ENCODE measurements around the gene SPDYE9. TPM values are rescaled to one million over a fixed set of nuclear protein-coding genes. Genes with fewer than 3 reads are reported as not detected.

The SPDYE9 gene
- under 0.01 TPM in 1 of 2 replicates, not detected in the other for total RNA-seq

GRCh38 chr7:73085938-73086337, at the start of gene SPDYE9:
Gene SPDYE9, minus strand, starts transcription at chr7:73086038. Its CDS starts 1,800 bp downstream, at chr7:73084238.

DNA sequence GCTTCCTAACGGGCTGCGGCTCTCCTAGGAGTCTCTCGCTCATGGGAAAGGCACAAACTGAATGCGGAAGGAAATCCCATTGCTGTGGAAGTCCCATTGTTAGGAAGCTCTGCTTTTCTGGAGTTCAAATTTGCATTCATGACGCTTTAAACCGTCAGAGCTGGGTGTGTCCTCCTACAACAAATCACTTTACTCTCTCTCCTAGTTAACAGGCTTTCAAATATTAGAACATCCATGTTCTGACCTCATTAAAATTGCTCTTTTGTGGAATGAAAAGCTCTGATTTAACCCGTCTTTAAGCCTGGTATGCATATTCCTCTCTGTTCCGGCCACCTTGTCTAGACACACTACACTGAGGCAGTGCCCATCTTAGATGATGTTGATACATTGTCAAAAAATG, 28.0 kb downstream of the SPDYE9 start, which contains the start of gene SPDYE11:
Gene SPDYE11 (minus strand): TSS at position 101 of the 400 bp plus-strand sequence. CDS start 1,800 bp downstream, outside the sequence.

DNA sequence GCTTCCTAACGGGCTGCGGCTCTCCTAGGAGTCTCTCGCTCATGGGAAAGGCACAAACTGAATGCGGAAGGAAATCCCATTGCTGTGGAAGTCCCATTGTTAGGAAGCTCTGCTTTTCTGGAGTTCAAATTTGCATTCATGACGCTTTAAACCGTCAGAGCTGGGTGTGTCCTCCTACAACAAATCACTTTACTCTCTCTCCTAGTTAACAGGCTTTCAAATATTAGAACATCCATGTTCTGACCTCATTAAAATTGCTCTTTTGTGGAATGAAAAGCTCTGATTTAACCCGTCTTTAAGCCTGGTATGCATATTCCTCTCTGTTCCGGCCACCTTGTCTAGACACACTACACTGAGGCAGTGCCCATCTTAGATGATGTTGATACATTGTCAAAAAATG, 56.2 kb downstream of the SPDYE9 start, which contains the start of gene SPDYE8:
Gene SPDYE8 (minus strand): TSS at position 101 of the 400 bp plus-strand sequence. CDS start 1,800 bp downstream, outside the sequence.

Small RNAs within 50 kb of the gene (small RNA-seq; reads per million reads assigned to genes)
- not detected for gene RF00019

Other genes with a start within 250 kb of the SPDYE9 start
- gene POM121, start 160.9 kb downstream of the SPDYE9 start, total RNA-seq = 6.4 and 7.2 TPM in 2 replicates
- gene TRIM74, start 116.6 kb downstream of the SPDYE9 start, total RNA-seq = 0.13 TPM in 1 of 2 replicates, not detected in the other
- gene SPDYE8, start 56.3 kb downstream of the SPDYE9 start, total RNA-seq = not detected in 2 replicates
- gene SPDYE11, start 28.1 kb downstream of the SPDYE9 start, total RNA-seq = under 0.01 TPM in 1 of 2 replicates, not detected in the other
- gene NSUN5, start 222.8 kb upstream of the SPDYE9 start, total RNA-seq = 15.0 and 16.2 TPM in 2 replicates
- not detected in 2 replicates for gene TRIM50, start 242.0 kb upstream of the SPDYE9 start, total RNA-seq
- gene FKBP6, start 242.1 kb upstream of the SPDYE9 start, total RNA-seq = under 0.01 TPM in 1 of 2 replicates, not detected in the other

All from articular chondrocyte of knee joint (primary cell).